ENCODE data around the gene TNFAIP8L1. TPM values are rescaled to one million over a fixed set of nuclear protein-coding genes. Genes with fewer than 3 reads are reported as not detected.

Gene TNFAIP8L1
- polyA plus RNA-seq, 1 donor (not counting 4 experiments of a cell fraction or from before 2014, with no cell fraction given): 4.7 TPM

DNA sequence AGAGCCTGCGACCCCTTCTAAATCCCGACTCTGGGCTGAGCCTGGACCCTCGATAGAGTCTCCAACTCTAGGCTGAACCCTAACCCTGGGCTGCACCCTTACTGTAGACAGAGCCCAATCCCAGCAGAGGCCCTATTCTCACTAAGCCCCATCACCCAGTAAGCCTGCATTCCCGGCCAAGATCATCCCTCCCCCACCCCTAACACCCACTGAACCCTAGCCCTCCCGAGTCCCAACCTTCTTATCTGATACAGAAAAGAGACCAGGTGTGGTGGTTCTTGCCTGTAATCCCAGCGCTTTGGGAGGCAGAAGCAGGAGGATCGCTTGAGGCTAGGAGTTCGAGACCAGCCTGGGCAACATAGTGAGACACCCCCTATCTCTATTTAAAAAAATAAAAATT is 2.6 kb upstream of the TNFAIP8L1 start:
- H3K27me3 ChIP-seq (ENCODE audit: control insufficient read depth, extremely low read depth, insufficient read depth, low read length): no peaks in the 10 kb centered on the region
- DNase-seq (ENCODE audit: low read depth, low spot score) (no peak), FAIRE-seq (no peak)
- no peak for TF ChIP-seq EZH2 (IDR thresholded peaks at IDR 0.05; ENCODE audit: low read length)
- TF ChIP-seq, protein P1, sequence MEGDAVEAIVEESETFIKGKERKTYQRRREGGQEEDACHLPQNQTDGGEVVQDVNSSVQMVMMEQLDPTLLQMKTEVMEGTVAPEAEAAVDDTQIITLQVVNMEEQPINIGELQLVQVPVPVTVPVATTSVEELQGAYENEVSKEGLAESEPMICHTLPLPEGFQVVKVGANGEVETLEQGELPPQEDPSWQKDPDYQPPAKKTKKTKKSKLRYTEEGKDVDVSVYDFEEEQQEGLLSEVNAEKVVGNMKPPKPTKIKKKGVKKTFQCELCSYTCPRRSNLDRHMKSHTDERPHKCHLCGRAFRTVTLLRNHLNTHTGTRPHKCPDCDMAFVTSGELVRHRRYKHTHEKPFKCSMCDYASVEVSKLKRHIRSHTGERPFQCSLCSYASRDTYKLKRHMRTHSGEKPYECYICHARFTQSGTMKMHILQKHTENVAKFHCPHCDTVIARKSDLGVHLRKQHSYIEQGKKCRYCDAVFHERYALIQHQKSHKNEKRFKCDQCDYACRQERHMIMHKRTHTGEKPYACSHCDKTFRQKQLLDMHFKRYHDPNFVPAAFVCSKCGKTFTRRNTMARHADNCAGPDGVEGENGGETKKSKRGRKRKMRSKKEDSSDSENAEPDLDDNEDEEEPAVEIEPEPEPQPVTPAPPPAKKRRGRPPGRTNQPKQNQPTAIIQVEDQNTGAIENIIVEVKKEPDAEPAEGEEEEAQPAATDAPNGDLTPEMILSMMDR (optimal IDR thresholded peaks at IDR 0.05 in 1 of 3, IDR thresholded peaks at IDR 0.05 in 1 of 3, conservative IDR thresholded peaks at IDR 0.05 in 1 of 3; ENCODE audit: extremely low read depth in 1 of 3, insufficient read depth in 2 of 3, low read length in 3 of 3): no peak
- H3K4me1 ChIP-seq (ENCODE audit: control insufficient read depth, extremely low read depth, insufficient read depth, low read length): peaks cover 52% of the 10 kb centered on the region
- peak overlapping the region; percentile 82 for H2AFZ ChIP-seq (ENCODE audit: control insufficient read depth, low read length)
- H4K20me1 ChIP-seq (ENCODE audit: control insufficient read depth, extremely low read depth, insufficient read depth, low read length): no peaks in the 10 kb centered on the region
- H3K4me2 ChIP-seq (ENCODE audit: control insufficient read depth, extremely low read depth, insufficient read depth, low read depth, low read length): peak overlapping the region; percentile 85
- H3K27ac ChIP-seq (ENCODE audit: control insufficient read depth, insufficient read depth, low read length): no peak overlapping the region
- no peaks in the 10 kb centered on the region for H3K9me3 ChIP-seq (ENCODE audit: control insufficient read depth, low read depth, low read length)
- no peak overlapping the region for H3K4me3 ChIP-seq (ENCODE audit: control insufficient read depth in 2 of 3, extremely low read depth in 1 of 3, insufficient read depth in 2 of 3, low read depth in 1 of 3, low read length in 3 of 3)
- H3K9ac ChIP-seq (ENCODE audit: control insufficient read depth, extremely low read depth, insufficient read depth, low read length): peak overlapping the region; percentile 64
- peaks cover 15% of the 10 kb centered on the region for H3K79me2 ChIP-seq (ENCODE audit: control insufficient read depth, insufficient read depth, low read length)
- dilution Hi-C loops (cut with MboI; ENCODE audit: extremely low pct_ligation_motif_present, low sequenced_read_pairs): no loop called here
- H3K9me1 ChIP-seq (ENCODE audit: control insufficient read depth, extremely low read depth, insufficient read depth, low read length): no peaks in the 10 kb centered on the region
- no peaks in the 10 kb centered on the region for H3K36me3 ChIP-seq (ENCODE audit: control insufficient read depth in 2 of 2, extremely low read depth in 1 of 2, insufficient read depth in 2 of 2, low read length in 2 of 2)

DNA sequence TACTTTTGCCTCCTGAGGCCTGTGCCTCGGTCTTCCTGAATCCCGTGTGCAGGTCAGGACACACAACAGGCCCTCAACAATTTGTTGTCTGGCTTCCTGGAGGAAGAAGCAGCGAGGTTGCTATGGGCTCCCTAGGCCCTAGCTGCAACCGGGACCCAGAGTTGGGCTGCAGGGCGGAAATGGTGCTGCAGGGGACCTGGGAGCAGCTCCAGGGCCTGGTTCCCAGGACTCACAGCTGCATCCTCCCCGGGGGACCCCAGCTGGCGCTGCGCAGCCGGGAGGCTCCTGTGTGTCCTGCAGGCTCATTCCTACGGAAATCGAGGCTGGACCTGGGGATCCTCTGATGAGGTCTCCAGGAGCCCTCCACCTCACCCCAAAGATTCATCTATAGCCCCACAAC is 999 bp upstream of the TNFAIP8L1 start:
- no peak for DNase-seq (ENCODE audit: low read depth, low spot score)
- TF ChIP-seq, protein P1 (optimal IDR thresholded peaks at IDR 0.05 in 1 of 3, IDR thresholded peaks at IDR 0.05 in 1 of 3, conservative IDR thresholded peaks at IDR 0.05 in 1 of 3; ENCODE audit: extremely low read depth in 1 of 3, insufficient read depth in 2 of 3, low read length in 3 of 3): no peak
- no peak for TF ChIP-seq EZH2 (IDR thresholded peaks at IDR 0.05; ENCODE audit: low read length)
- Histone ChIP-seq H3K27ac (ENCODE audit: control insufficient read depth, insufficient read depth, low read length) (no peak overlapping the region), H3K9me1 (ENCODE audit: control insufficient read depth, extremely low read depth, insufficient read depth, low read length) (no peaks in the 10 kb centered on the region), H3K9ac (ENCODE audit: control insufficient read depth, extremely low read depth, insufficient read depth, low read length) (peak overlapping the region; percentile 9), H3K4me2 (ENCODE audit: control insufficient read depth, extremely low read depth, insufficient read depth, low read depth, low read length) (no peak overlapping the region), H2AFZ (ENCODE audit: control insufficient read depth, low read length) (no peak overlapping the region), H4K20me1 (ENCODE audit: control insufficient read depth, extremely low read depth, insufficient read depth, low read length) (no peaks in the 10 kb centered on the region), H3K4me1 (ENCODE audit: control insufficient read depth, extremely low read depth, insufficient read depth, low read length) (peaks cover 52% of the 10 kb centered on the region), H3K27me3 (ENCODE audit: control insufficient read depth, extremely low read depth, insufficient read depth, low read length) (no peaks in the 10 kb centered on the region), H3K36me3 (ENCODE audit: control insufficient read depth in 2 of 2, extremely low read depth in 1 of 2, insufficient read depth in 2 of 2, low read length in 2 of 2) (no peaks in the 10 kb centered on the region), H3K4me3 (ENCODE audit: control insufficient read depth in 2 of 3, extremely low read depth in 1 of 3, insufficient read depth in 2 of 3, low read depth in 1 of 3, low read length in 3 of 3) (no peak overlapping the region), H3K9me3 (ENCODE audit: control insufficient read depth, low read depth, low read length) (no peaks in the 10 kb centered on the region), H3K79me2 (ENCODE audit: control insufficient read depth, insufficient read depth, low read length) (peaks cover 19% of the 10 kb centered on the region)
- dilution Hi-C loops (cut with MboI; ENCODE audit: extremely low pct_ligation_motif_present, low sequenced_read_pairs): no loop called here
- FAIRE-seq: no peak

Measured in keratinocyte (primary cell).